Activated CD4-positive, alpha-beta memory T cell treated with anti-CD3 and anti-CD28 coated beads, Interleukin-2, amount 10 ng/mL, durations not matched to agents 7 days and 5 days (primary cell): ENCODE data around the gene RAD51B. TPM values are rescaled to one million over a fixed set of nuclear protein-coding genes. Genes with fewer than 3 reads are reported as not detected.
"Not testable (repeated sequence)": the region's sequence is repeated elsewhere in the genome, so short reads cannot be mapped to it uniquely, and the experiment has no call there.

Experiments
- CTCF ChIA-PET: fragments of 350-600 bp; sonication (Branson Sonifier 250); formaldehyde crosslinking; loops from one replicate; lab custom pipeline; 2021; ENCODE audit warnings: antibody characterized with exemption, inconsistent platforms; lab: Charles Lee
- POLR2A ChIA-PET: fragments of 350-600 bp; sonication (Branson Sonifier 250); formaldehyde crosslinking; loops from one replicate; lab custom pipeline; 2021; ENCODE audit warnings: antibody characterized with exemption; lab: Charles Lee
- DNase-seq: peaks from one replicate; pipeline ENCODE4 v3.0.0-alpha.2; 2020
- H3K27ac Mint-ChIP-seq: one replicate; pipeline ENCODE4 v1.8.0; 2021; ENCODE audit warnings: mild to moderate bottlenecking, mixed read lengths
- H3K27me3 Mint-ChIP-seq: one replicate; pipeline ENCODE4 v1.8.0; 2021; ENCODE audit warnings: mixed read lengths
- H3K36me3 Mint-ChIP-seq: one replicate; pipeline ENCODE4 v1.8.0; 2021; ENCODE audit warnings: low read depth, mixed read lengths
- H3K4me1 Mint-ChIP-seq: one replicate; pipeline ENCODE4 v1.8.0; 2021; ENCODE audit warnings: mixed read lengths
- H3K4me3 Mint-ChIP-seq: one replicate; pipeline ENCODE4 v1.8.0; 2021; ENCODE audit warnings: mild to moderate bottlenecking, mixed read lengths
- H3K9me3 Mint-ChIP-seq: one replicate; pipeline ENCODE4 v1.8.0; 2021; ENCODE audit warnings: mixed read lengths
- total RNA-seq, 2 experiments: library from RNA; stranded (reverse); gene quantifications; one replicate each; pipeline ENCODE4 v1.2.3, GENCODE V29; 2021

The RAD51B gene
- total RNA-seq, 2 experiments from 2014 or later, result 33.1 to 40.8 TPM

GRCh38 chr14:68216957-68217356, 397.4 kb downstream of the RAD51B start:
- H3K27me3 Mint-ChIP-seq, result no peaks in the 10 kb centered on the region
- H3K27ac Mint-ChIP-seq, result no peak overlapping the region
- no peaks in the 10 kb centered on the region for H3K36me3 Mint-ChIP-seq
- CTCF ChIA-PET, result no interaction called here
- POLR2A ChIA-PET, result no interaction called here
- DNase-seq, result no peak
- H3K4me1 Mint-ChIP-seq, result peaks cover under 1% of the 10 kb centered on the region
- H3K4me3 Mint-ChIP-seq, result no peak overlapping the region
- H3K9me3 Mint-ChIP-seq, result no peaks in the 10 kb centered on the region

DNA sequence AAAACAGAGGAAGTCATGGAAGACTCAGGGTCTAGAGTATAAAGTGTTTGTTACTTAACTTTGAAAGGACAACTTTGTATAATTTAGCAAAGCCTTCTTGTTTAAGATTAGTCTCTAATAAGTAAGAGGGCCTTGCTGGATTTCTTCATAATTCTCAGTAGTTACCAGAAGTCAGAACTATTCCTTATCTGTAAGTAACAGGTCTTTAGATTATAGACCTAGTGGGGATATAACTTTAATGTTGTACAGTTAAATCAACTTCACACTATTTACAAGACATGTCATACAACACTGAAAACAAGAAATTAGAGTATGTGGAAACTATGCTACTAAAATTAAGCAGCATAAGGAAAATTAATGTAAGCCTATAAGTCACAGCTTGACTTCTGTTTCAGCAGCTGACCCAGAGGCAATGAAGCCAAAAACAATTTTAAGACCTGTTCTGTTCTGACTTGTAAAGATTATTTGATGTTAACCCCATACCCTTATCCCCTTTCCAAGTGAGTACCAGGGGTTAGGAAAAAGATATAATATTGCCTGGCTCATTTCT, 398.3 kb downstream of the RAD51B start:
- Mint-ChIP-seq H3K9me3 (no peaks in the 10 kb centered on the region), H3K4me3 (no peak overlapping the region), H3K27ac (no peak overlapping the region), H3K27me3 (no peaks in the 10 kb centered on the region), H3K4me1 (no peaks in the 10 kb centered on the region), H3K36me3 (no peaks in the 10 kb centered on the region)
- ChIA-PET CTCF (no interaction called here), POLR2A (no interaction called here)
- no peak for DNase-seq

- H3K4me3 Mint-ChIP-seq, result no peak overlapping the region
- POLR2A ChIA-PET, result no interaction called here
- H3K36me3 Mint-ChIP-seq, result no peaks in the 10 kb centered on the region
- H3K9me3 Mint-ChIP-seq, result no peaks in the 10 kb centered on the region
- no peak for DNase-seq
- H3K27ac Mint-ChIP-seq, result no peak overlapping the region
- H3K4me1 Mint-ChIP-seq, result no peaks in the 10 kb centered on the region
- CTCF ChIA-PET, result no interaction called here
- no peaks in the 10 kb centered on the region for H3K27me3 Mint-ChIP-seq
Measured at GRCh38 chr14:68219407-68219806, 399.8 kb downstream of the RAD51B start.

DNA sequence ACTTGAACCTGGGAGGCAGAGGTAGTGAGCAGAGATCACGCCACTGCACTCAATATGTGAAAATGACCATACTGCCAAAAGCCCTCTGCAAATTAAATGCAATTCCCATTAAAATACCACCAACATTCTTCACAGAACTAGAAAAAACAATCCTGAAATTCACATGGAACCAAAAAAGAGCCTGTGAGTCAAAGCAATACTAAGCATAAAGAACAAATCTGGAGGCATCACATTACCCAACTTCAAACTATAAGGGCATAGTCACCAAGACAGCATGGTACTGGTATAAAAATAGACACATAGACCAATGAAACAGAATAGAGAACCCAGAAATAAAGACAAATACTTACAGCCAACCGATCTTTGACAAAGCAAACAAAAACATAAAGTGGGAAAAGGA, 401.5 kb downstream of the RAD51B start:
- H3K4me3 Mint-ChIP-seq, DNase-seq: not testable (repeated sequence)

GRCh38 chr14:68222154-68222553, 402.6 kb downstream of the RAD51B start:
- Mint-ChIP-seq H3K27me3 (no peaks in the 10 kb centered on the region), H3K4me1 (no peaks in the 10 kb centered on the region), H3K9me3 (no peaks in the 10 kb centered on the region), H3K27ac (no peak overlapping the region), H3K36me3 (no peaks in the 10 kb centered on the region), H3K4me3 (no peak overlapping the region)
- no peak for DNase-seq
- ChIA-PET CTCF (no interaction called here), POLR2A (interaction anchor here (1.2 to 2.5 kb wide), 2 partner anchors 11 to 558 kb away, joined by 3 to 8 read pairs; no protein-coding TSS in a partner anchor)

More for the DNA sequence above, 401.5 kb downstream of the RAD51B start:
- H3K9me3 Mint-ChIP-seq, POLR2A ChIA-PET, H3K36me3 Mint-ChIP-seq, H3K4me1 Mint-ChIP-seq, CTCF ChIA-PET, H3K27ac Mint-ChIP-seq, H3K27me3 Mint-ChIP-seq: not testable (repeated sequence)

GRCh38 chr14:68222726-68223125, 403.1 kb downstream of the RAD51B start:
- H3K4me3 Mint-ChIP-seq, result no peak overlapping the region
- no peaks in the 10 kb centered on the region for H3K9me3 Mint-ChIP-seq
- no peaks in the 10 kb centered on the region for H3K27me3 Mint-ChIP-seq
- H3K4me1 Mint-ChIP-seq, result no peaks in the 10 kb centered on the region
- no peak overlapping the region for H3K27ac Mint-ChIP-seq
- CTCF ChIA-PET, result no interaction called here
- no peak for DNase-seq
- no peaks in the 10 kb centered on the region for H3K36me3 Mint-ChIP-seq
- POLR2A ChIA-PET, result interaction anchor here (1.2 to 2.5 kb wide), 2 partner anchors 12 to 558 kb away, joined by 3 to 8 read pairs; no protein-coding TSS in a partner anchor

DNA sequence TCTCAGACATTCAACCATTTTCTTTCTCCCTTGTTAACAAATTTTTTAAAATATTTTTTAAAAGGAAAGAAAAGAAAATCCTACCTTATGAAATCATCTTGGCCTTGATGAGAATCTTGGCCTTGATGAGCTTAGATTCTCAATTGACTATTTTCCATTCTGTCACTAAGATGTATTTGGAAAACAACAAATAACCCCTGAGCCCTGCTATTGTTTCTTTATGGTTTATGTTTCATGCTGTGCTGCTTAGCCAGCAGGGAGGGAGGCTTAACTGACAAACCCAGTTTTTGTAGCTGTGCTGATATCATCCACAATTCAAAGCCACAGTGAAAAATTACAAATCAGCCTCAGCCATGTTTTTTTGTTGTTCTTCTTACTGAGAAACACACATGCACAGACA, 404.1 kb downstream of the RAD51B start:
- Mint-ChIP-seq H3K9me3 (no peaks in the 10 kb centered on the region), H3K4me1 (no peaks in the 10 kb centered on the region), H3K36me3 (no peaks in the 10 kb centered on the region), H3K27ac (no peak overlapping the region), H3K27me3 (no peaks in the 10 kb centered on the region), H3K4me3 (no peak overlapping the region)
- ChIA-PET CTCF (no interaction called here), POLR2A (interaction anchor here (2.5 kb wide), 1 partner anchor 13 kb away, joined by 8 read pairs; no protein-coding TSS in a partner anchor)
- no peak for DNase-seq

DNA sequence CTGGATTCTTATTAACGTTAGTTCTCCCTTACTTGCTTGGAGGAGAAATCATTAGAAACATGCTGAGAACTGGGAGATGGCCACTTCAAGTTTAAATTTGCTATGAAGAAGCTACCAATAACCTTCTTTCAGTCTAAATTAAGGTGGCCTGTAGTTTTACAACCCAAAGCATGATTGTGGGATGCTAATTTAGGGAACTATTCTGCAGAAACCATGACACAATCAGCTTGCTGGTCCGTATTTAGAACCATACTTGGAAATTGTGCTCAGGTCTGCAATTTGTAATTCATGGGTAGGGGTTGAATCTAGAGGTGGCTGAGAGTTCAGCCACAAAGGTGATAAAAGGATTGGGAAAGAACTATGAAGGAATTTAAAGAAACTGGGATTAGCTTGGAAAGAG, 405.7 kb downstream of the RAD51B start:
- ChIA-PET CTCF (no interaction called here), POLR2A (no interaction called here)
- Mint-ChIP-seq H3K27me3 (no peaks in the 10 kb centered on the region), H3K4me1 (peaks cover 2% of the 10 kb centered on the region), H3K27ac (no peak overlapping the region), H3K36me3 (no peaks in the 10 kb centered on the region), H3K4me3 (no peak overlapping the region), H3K9me3 (no peaks in the 10 kb centered on the region)
- DNase-seq, result no peak

DNA sequence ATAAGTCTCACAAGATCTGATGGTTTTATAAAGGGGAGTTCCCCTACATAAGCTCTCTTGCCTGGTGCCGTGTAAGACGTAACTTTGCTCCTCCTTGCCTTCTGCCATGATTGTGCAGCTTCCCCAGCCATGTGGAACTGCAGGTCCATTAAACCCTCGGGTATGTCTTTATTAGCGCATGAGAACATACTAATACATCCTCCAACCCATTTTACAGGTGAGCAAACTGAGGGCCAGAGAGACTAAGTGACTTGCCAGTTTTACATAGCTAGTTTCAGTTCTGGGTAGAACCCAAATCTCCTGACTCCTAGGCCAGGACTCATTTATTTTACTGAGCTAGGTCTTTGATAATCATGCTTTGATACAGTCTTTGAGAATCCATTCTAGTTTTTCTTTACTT, 406.9 kb downstream of the RAD51B start:
- ChIA-PET CTCF (interaction anchor here (0.5 kb wide), 1 partner anchor 282 kb away, joined by 4 read pairs; no protein-coding TSS in a partner anchor), POLR2A (no interaction called here)
- Mint-ChIP-seq H3K4me1 (peaks cover 2% of the 10 kb centered on the region), H3K9me3 (no peaks in the 10 kb centered on the region), H3K36me3 (no peaks in the 10 kb centered on the region), H3K4me3 (no peak overlapping the region), H3K27me3 (no peaks in the 10 kb centered on the region), H3K27ac (no peak overlapping the region)
- DNase-seq, result no peak

GRCh38 chr14:68228656-68229055, 409.1 kb downstream of the RAD51B start:
- H3K4me1 Mint-ChIP-seq, result peaks cover 2% of the 10 kb centered on the region
- no peaks in the 10 kb centered on the region for H3K36me3 Mint-ChIP-seq
- no peaks in the 10 kb centered on the region for H3K9me3 Mint-ChIP-seq
- POLR2A ChIA-PET, result no interaction called here
- H3K4me3 Mint-ChIP-seq, result no peak overlapping the region
- no peak for DNase-seq
- CTCF ChIA-PET, result interaction anchor here (1.4 kb wide), 1 partner anchor 596 kb away, joined by 5 read pairs; no protein-coding TSS in a partner anchor
- no peaks in the 10 kb centered on the region for H3K27me3 Mint-ChIP-seq
- no peak overlapping the region for H3K27ac Mint-ChIP-seq

DNA sequence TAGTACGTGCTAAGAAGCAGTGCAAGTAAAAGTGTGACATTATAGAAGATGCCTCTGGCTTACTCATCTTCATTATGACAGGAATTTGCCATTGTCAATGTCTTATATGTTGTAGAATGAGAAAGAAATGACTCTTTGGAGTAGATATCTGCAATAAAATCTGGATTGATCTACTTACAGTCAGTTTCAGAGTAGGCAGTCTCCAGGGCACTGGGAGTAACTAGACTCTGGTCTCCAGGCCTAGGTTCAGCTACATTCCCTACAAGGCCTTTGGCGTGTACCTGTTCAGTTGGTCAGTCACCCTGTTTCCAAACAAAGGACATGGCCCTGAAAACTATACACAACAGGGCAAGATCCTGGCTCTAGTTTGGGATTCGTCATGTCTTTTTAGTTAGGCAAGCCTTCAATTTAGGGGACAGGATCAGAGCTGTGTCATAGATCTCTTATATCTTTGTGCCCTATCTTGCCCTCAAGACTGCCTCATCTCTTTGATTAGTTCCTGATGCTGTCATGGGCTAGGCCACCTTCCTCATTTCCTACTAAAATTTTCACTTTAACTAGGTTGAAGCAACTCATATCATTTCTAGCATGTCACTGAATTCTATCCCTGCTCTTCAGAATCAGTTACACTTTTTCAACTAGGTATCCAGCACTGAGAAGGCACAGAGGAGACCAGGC, 410.0 kb downstream of the RAD51B start:
- no peak overlapping the region for H3K27ac Mint-ChIP-seq
- POLR2A ChIA-PET, result no interaction called here
- peaks cover 2% of the 10 kb centered on the region for H3K4me1 Mint-ChIP-seq
- DNase-seq, result no peak
- H3K27me3 Mint-ChIP-seq, result no peaks in the 10 kb centered on the region
- no peaks in the 10 kb centered on the region for H3K36me3 Mint-ChIP-seq
- H3K9me3 Mint-ChIP-seq, result no peaks in the 10 kb centered on the region
- no peak overlapping the region for H3K4me3 Mint-ChIP-seq
- CTCF ChIA-PET, result interaction anchor here (1.4 kb wide), 1 partner anchor 596 kb away, joined by 5 read pairs; no protein-coding TSS in a partner anchor

- no peak overlapping the region for H3K27ac Mint-ChIP-seq
- DNase-seq, result no peak
- H3K4me3 Mint-ChIP-seq, result no peak overlapping the region
- H3K36me3 Mint-ChIP-seq, result no peaks in the 10 kb centered on the region
- ChIA-PET CTCF (interaction anchor here (1.0 kb wide), 1 partner anchor 614 kb away, joined by 3 read pairs; no protein-coding TSS in a partner anchor), POLR2A (no interaction called here)
- no peaks in the 10 kb centered on the region for H3K27me3 Mint-ChIP-seq
- H3K4me1 Mint-ChIP-seq, result peaks cover 2% of the 10 kb centered on the region
- H3K9me3 Mint-ChIP-seq, result no peaks in the 10 kb centered on the region
Measured at GRCh38 chr14:68230202-68230949, 410.8 kb downstream of the RAD51B start.
